GM21390 (cell line): ENCODE results near the gene UTS2.

Experiments
- ATAC-seq: cut with Tn5 transposase; IDR thresholded peaks from one replicate; pipeline ENCODE4 v1.9.1; 2021; ENCODE audit not compliant: unreplicated experiment

The UTS2 gene, protein sequence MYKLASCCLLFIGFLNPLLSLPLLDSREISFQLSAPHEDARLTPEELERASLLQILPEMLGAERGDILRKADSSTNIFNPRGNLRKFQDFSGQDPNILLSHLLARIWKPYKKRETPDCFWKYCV

DNA sequence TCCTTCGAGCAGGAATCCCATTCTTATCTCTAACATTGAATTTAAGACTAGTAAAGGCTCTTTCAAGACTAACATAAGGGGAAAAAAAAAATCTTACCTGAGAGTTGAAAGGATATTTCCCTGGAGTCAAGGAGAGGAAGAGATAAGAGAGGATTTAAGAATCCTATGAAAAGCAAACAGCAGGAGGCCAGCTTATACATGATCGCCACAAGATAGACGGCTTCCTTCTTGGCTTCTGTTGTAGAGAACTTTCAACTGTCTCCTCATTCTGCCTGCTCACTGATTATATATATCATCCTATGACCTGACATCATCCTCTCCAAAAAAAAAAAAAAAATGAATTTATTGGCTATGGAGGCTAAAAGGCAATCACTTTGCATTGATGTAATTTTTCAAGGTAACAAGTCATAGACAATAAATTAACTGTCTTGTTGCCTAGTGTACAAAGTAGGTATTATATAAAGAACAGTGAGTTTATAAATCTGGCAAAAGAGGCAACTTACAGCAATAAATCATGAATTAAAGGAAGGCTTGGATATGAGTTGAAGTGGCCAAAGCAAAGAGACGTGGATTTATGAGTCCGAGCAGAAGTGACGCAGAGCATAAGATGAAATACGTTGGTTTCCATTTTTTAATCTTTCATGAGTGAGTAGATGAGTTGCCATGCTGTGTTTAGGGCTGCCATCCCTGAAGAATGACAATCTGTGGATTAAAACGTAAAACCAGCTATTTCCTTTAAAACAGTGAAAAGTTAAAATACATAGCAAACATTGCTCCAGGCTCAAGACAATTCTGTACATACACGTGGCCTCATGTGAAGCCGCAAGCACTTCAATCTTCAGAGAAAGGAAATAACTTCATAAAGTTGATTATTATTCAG lies at the start of gene UTS2:
UTS2 (minus strand) TSS at position 262 of the 880 bp plus-strand sequence; CDS start at position 200, 62 bp downstream.
- no peak for ATAC-seq

DNA sequence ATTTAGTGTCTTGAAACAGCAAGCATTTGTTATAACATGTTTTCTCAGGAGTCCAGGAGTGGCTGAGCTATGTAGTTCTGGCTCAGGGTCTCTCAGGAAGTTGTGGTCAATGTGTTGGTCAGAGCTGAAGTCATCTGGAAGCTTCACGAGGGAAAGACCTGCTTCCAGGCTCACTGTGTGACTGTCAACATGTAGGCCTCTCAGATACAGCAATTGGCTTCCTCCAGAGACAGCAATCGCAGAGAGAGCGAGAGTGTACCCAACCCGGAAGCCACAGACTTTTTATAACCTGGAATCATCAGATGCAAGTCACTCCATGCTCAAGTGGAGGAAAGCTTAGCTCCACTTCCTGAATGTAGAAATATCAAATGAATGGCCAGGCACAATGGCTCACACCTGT lies 46.9 kb upstream of the UTS2 start:
- no peak for ATAC-seq

DNA sequence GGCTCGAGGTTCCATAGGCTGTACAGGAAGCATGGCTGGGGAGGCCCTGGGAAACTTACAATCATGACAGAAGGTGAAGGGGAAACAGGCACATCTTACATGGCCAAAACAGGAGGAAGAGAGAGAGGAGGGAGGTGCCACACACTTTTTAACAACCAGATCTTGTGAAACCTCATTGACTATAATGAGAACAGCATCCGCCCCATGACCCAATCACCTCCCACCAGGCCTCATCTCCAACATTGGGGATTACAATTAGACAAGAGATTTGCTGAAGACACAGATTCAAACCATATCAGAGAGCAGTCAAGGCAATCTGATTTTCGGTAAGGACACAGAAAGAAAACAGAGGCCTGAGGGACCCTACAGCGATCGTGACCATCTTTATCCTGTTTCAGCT lies 46.1 kb upstream of the UTS2 start:
- ATAC-seq: no peak

DNA sequence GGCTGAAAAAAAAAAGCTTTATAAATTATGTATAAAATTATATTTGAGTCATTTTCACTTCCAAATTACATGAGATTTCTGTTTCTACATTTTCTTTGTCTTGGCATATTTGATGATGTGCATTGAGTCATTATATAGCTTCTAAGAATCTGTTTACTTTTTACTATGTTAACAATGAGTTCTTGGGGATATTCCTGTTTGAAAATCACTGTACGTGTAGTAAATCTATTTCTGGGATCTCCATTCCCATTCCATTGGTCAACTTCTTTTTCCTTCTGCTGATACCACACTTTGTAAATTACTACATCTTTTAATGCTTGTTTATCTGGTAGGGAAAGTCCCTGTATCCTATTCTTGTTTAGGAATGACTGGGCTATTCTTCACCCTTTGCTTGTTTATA lies 44.1 kb upstream of the UTS2 start:
- ATAC-seq: no peak

DNA sequence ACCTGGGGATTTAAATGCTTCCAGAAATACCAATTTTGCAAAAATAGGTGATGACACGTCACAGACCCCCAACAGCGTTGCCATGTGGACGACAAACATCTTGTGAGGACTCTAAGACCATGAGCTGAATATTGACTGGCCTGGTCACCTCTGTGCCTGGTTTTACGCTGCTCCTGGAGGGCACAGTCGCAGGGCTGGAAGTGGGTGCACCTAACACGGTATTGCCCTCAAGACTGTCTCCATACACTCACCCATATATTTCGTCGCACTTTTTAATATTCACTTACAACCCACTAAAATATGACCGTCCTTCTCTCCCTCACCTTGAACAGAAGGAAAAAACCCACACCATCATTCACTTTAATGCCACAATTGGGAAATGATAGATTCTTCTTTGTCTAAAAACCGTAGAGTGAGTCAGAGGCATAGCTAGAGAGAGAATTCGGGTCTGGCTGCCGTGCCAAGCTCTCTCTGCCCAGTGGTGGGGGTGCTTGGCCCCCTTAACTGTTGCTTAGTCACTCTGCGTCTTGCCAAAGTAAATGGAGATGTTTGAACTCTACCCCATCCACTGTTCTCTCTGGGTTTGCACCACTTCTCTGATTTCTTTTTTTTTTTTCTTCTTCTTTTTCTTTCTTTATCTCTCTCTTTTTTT lies 40.8 kb upstream of the UTS2 start:
- no peak for ATAC-seq

DNA sequence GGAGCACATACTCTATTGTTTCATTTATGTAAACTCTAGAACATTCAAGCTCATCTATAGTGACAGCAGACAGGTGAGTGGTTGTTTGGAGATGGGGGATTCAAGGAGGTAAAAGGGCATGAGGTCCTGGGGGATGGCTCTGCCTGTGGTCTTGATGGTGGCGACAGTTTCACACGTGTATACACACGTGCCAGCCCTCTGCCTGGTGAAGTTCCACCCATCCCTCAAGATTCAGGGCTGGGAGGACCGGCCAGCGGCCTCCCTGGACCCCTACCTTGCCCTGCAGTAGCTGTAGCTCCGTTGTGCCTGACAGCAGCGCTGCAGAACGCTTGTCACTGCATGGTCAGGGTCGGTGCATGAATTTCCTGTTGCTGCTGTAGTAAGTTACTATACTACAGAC lies 38.9 kb upstream of the UTS2 start:
- no peak for ATAC-seq

DNA sequence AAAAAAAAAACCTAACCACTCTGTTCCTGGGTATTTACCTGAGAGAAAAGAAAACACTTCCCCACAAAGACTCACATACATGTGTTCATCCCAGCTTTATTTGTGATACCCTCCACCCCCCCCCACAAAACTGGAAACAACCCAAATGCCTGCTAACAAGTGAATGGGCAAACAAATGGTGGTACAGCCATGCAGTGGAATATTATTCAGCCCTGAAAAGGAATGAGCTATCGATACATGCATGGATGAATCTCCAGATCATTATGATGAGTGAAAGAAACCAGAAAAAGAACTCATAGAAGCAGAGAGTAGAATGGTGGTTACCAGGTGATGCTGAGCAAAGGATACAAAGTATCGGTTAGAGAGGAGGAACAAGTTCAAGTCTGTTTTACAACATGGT lies 38.0 kb upstream of the UTS2 start:
- no peak for ATAC-seq

DNA sequence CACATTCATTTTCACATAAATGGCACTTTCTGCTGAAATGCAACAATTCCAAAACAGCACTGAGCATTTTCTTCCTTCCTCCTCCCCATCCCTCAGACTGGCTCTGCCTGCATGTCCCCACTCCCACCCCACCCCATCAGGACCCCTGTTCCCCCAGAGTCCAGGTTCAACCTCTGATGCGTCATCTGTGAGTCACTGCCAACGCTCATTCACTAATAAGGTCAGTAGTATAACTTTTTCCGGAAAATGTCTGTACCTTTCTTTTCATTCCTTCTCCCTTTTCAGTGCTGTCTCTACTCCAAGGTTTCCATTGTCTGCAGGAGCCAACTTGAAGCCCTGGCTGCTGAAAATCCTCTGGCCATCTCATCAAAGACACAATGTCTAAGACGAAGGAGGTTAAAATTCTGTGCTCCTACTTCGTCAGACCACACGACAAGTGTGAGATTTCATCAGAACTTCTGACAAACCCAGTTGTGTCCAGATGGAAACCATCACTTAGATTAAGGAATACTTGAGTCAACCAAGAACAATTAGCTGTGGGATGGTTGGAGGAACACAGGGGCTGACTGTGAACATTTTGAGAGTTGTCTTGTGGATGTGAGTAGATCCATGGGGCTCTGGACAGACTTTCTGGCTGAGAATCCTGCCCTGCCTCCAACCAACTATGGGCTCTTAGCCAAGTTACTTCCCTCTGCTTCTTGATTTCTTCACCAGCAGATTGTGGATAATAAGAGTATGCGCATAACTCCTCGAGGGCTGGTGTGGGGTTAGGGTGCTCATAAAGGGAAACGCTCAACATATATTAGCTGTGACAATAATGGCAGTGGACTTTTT lies 35.6 kb upstream of the UTS2 start:
- ATAC-seq: no peak

DNA sequence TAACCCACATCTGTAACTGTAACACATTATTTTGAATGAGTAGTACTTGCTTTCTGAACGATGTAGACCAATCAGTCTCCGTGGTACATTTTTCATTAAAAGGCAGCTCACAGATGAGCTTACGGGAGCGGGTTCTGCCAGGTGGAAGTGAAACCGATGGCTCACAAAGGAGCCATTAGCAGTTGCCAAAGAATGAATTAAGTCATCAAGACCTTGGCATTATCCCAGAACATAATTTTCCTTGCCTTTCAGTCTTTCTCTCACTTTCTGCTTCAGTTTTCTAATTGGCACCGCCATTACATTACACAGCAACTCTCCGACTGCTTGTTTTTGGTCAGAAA lies 33.5 kb upstream of the UTS2 start:
- no peak for ATAC-seq

DNA sequence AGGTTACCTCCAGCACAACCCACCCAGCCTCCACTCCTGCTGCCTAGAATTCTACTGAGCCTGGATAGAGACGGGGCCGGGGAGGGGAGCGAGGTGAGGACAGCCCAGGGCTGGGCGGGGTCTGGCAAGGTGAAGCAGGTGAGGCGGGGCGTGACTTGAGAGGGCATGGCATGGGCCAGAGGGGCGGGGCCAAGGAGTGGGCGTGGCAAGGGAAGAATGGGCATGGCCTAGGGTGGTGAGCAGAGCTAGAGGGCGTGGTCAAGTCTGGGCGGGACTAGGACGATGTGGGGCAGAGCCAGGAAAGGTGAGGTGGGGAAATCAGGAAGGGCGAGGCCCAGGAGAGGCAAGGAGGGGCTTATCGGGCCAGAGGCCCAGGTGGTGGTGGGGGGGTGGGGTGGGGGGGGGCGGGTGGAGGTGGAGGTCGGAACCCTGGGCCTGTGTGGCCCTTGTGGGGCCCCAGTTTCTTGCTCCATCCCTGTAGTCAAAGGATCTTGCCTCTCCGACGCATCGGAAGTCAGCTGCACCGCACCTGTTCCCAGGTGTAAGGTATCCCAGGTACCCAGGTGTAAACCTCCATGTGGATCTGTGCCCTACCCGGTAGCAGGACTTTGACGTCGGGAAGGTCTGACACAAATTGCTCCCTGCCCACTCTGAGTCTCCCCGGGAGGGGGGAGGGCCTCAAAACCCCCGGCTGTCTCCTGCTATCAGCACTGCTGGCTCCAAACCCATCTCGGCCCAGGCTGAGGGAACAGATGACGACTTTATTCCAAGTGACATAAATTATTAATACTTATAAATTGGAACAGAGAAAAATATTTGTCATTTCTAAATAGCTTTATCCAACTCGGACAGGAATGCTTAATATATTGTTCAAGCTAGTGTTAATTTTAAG lies 32.9 kb upstream of the UTS2 start:
- ATAC-seq: no peak

DNA sequence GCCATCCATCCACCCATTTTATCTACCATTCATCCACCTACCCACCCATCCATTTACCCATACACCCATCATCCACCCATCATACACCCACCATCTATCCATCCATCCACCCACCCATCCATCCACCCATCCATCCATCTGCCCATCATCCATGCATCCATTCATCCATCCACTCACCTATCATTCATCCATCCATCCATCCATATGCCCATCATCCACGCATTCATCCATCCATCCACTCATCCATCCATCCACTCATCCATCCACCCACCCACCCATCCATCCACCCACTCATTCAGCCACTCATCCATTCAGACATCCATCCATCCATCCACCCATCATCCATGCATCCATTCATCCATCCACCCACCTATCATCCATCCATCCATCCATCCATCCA lies 31.9 kb upstream of the UTS2 start:
- ATAC-seq: no peak

DNA sequence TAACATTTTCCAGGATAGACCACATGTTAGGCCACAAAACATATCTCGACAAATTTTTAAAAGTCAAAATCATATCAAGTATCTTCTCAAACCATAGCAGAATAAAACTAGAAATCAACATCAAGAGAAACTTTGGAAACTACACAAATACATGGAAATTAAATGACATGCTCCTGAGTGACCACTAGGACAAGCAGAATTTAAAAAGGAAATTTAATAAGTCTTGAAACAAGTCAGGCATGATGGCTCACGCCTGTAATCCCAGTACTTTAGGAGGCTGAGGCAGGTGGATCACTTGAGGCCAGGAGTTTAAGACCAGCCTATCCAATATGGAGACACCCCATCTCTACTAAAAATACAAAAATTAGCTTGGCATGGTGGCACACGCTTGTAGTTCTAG lies 26.4 kb upstream of the UTS2 start:
- no peak for ATAC-seq

DNA sequence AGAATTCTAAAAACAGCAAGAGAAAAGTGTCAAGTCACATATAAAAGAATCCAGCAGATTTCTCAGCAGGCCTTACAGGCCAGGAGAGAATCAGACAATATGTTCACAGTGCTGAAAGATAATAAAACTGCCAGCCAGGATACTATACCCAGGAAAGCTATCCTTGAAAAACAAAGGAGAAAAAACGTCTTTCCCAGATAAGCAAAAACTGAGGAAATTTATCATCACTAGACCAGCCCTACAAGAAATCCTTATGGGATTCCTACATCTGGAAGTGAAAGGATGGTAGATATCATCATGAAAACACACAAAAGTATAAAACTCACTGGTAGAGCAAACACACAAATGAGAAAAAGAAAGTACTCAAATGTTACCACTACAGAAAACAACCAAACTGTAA lies 25.2 kb upstream of the UTS2 start:
- ATAC-seq: no peak

DNA sequence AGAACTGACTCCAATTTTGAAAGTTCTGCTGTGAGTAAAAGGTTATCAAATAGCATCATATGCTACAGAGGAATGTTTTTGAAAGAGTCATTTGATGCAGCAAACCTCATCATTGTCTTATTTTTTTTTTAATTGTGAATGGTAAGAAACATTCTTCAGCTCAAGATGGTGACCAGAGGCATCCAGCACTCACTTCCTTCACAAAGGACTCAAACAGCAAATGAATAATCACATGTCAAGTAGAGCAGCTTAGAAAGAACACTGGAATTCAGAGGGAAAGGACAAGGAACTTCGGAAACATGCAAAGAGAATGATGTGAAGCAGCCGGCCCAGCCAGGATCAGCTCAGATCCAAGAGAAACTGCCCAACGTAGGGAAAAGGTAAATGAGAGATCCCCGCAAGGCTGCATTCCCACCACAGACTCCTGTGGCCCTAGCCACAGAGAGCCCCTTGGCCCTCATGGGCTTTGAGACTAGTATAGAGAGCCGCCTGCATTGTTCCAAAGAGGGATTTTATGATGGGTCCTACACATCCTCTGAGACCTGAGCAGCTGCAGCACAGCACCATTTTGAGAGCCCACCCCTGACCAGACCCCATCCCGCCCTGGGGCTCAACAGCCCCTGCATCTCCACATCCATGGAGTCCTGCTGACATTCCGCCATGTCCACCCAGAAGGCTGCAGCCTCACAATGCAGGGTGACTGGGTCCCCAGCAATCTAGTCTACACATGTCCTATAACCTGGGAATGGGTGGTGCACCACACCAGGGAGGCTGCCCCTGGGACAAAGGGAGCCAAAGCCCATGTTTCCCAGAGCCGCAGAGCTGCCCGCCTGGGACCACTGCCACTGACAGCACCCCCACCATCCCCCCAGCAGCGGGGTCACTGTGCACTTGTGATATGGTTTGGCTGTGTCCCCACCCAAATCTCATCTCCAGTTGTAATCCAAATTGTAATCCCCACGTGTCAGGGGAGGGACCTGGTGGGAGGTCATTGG lies 21.2 kb upstream of the UTS2 start:
- ATAC-seq: no peak

DNA sequence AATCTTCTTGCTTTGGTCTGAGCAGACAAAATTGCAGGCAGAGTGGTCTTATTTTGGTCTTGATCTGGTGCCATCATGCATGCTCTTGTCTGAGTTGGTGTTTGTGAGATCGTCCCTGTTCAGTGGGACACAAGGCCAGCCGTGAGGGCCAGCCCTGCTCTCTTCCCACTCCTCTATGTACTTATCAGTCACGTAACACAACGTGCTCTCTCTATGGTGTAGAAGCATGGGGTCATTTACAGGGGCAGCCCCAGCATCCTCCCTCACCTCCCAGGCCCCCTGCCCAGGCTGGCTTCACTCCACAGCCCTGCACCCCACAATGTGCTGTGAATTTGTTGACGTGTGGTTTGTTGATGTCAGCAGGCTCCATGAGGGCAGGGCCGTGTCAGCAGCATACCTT lies 18.3 kb upstream of the UTS2 start:
- no peak for ATAC-seq

DNA sequence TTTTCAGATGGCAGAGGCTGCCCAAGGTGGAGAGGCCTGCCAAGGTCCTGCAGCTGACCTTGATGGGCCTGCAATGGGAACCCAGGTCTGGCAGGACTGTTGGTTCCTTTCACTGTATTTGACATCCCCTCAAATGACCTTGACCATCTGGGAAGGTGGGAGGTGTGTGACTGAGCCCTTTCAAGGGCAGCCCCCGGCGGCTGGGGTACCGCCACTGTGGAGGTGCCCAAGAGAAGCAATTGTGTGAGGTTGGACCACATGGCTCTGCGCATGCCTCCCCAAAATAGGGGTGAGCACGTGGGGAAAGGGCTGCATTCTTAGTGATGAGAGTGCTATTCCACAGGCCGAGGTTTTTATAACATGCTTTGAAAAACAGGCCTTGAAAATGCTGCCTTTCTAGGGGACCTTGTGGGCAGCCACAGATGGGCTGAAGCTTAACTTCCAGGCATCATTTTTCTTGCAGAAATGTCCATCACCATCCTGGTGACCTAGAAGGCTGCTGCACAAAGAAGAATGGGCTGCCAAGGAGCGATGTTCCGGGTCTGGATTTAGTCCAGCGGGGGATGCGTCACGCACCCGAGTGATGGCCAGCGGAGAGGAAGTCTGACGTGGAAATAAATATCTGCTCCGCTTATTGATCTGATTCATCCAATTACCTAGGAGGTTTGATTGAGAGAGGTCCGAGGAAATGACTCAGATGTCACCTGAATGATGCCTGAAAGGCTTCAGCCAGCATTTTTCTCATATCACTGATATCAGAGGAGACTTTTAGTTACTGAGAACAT lies 16.5 kb upstream of the UTS2 start:
- ATAC-seq: no peak

DNA sequence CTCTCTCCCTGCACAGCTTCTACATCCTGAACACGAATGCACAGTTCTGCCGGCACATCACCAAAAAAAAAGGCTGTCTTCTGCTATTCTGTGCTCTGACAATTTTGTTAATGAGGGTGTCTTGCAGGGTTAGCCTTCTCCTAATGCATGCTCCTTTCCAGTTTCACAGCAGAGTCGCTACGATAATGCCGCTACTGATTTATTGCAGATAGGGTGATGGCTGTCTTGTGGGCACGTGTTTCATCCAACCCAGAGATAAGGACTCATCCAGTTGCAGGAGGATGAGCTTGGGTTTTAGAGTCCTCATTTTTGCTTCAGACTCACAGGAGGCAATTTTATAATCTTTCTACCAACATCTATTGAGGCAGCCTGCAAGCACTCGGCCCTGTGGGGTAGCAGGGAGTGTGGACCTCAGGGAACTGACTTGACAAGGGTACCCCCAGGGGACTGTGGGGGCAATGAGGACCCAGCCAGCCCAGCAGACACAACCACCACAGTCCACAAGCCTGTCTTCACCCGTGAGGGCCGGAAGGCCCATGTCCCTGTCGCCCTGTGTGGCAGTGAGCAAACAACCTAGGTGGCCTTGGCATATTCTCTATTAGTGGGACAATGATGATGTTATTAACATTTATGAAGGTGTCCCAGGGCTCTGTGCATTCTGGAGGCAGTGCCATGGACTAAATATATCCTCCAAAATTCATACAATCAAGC lies 15.4 kb upstream of the UTS2 start:
- no peak for ATAC-seq

DNA sequence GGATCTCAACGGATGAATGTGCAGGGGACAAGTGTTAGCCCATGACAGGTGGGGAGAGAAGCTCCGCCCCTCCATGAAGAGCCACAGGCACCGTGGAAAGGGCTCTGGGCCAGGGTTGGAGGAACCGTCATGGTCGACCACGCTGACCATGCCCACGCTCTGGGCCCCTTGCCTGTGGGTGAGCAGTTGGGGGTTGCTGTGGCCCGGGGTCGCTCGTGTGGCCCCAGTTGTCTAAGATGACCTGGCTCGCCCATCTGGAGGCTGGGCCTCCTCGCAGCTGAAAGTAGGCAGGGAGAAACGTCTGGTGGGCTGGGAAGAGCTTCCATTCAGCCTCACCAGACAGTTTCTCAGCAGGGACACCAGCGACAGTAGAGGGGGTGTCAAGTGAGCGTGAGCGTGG lies 13.1 kb upstream of the UTS2 start:
- ATAC-seq: no peak
